Sigmoid colon (tissue), 4 donors: Measurements from ENCODE around the gene ALMS1.
A peak's percentile ranks its signal among the peaks of the same experiment; 100 is the strongest.

Experiments used
- CTCF ChIP-seq, 4 experiments: fragments of 450-650 bp in 3 of 4; fragments of 200-600 bp in 1 of 4; IDR thresholded peaks; one replicate each; pipeline ENCODE4 v1.5.1; 2016 to 2019; ENCODE audit warnings: antibody characterized with exemption in 4 of 4, mild to moderate bottlenecking in 3 of 4, moderate library complexity in 2 of 4
- EP300 ChIP-seq, 4 donors: sonication (generic); formaldehyde crosslinking; IDR thresholded peaks; one replicate each; pipeline ENCODE4 v1.6.1; 2017; ENCODE audit warnings: antibody characterized with exemption in 4 of 4
- POLR2A ChIP-seq, 2 donors: fragments of 450-650 bp; IDR thresholded peaks; one replicate each; pipeline ENCODE4 v1.6.1; 2016; ENCODE audit warnings: antibody characterized with exemption in 2 of 2, mild to moderate bottlenecking in 2 of 2, moderate library complexity in 2 of 2
- POLR2AphosphoS5 ChIP-seq, 4 donors: sonication (generic); formaldehyde crosslinking; IDR thresholded peaks; one replicate each; pipeline ENCODE4 v1.6.1; 2017; ENCODE audit warnings: antibody characterized with exemption in 4 of 4

- TF ChIP-seq CTCF (IDR thresholded peaks at IDR 0.05) (peak in 1 of 4 experiments; percentile 37), POLR2AphosphoS5 (IDR thresholded peaks at IDR 0.05) (peak in 3 of 4 donors; percentile 21 to 67 (median 46)), POLR2A (IDR thresholded peaks at IDR 0.05) (peak in 1 of 2 donors; percentile 19), EP300 (IDR thresholded peaks at IDR 0.05) (no peak)
These were observed at the start of gene ALMS1 for GRCh38 chr2:73385504-73386341.
